Stimulated activated CD8-positive, alpha-beta memory T cell treated with anti-CD3 and anti-CD28 coated beads, Interleukin-12 subunit alpha, Interleukin-12 subunit beta, amount 100 ng/mL, for 1 hour (primary cell): Measurements from ENCODE around the gene PIGM.
"Not testable (repeated sequence)": the region's sequence is repeated elsewhere in the genome, so short reads cannot be mapped to it uniquely, and the experiment has no call there.

Experiments
- DNase-seq: peaks from one replicate; pipeline ENCODE4 v3.0.0-alpha.2; 2020; ENCODE audit warnings: low read depth

PIGM gene

GRCh38 chr1:160061369-160062229 lies 29.8 kb upstream of the PIGM start:
- DNase-seq = no peak

GRCh38 chr1:160058087-160058486 lies 26.3 kb upstream of the PIGM start:
- no peak for DNase-seq

GRCh38 chr1:160056648-160057169 lies 24.9 kb upstream of the PIGM start:
- DNase-seq = no peak

GRCh38 chr1:160053548-160054365 lies 22.0 kb upstream of the PIGM start:
- DNase-seq = no peak

GRCh38 chr1:160052936-160053335 lies 21.1 kb upstream of the PIGM start:
- no peak for DNase-seq

GRCh38 chr1:160050619-160051018 lies 18.8 kb upstream of the PIGM start:
- DNase-seq = no peak

- DNase-seq = not testable (repeated sequence)
Measured at GRCh38 chr1:160050182-160050581, 18.4 kb upstream of the PIGM start.

- DNase-seq = no peak
Measured at GRCh38 chr1:160049101-160049500, 17.3 kb upstream of the PIGM start.

GRCh38 chr1:160048335-160048734 lies 16.5 kb upstream of the PIGM start:
- no peak for DNase-seq

- DNase-seq = no peak
Measured at GRCh38 chr1:160047111-160047991, 15.6 kb upstream of the PIGM start.

GRCh38 chr1:160046494-160047110 lies 14.8 kb upstream of the PIGM start:
- DNase-seq = peak; percentile 5

GRCh38 chr1:160045653-160046052 lies 13.9 kb upstream of the PIGM start:
- DNase-seq = no peak

GRCh38 chr1:160043543-160043942 lies 11.8 kb upstream of the PIGM start:
- DNase-seq = no peak

GRCh38 chr1:160040476-160040875 lies 8.7 kb upstream of the PIGM start:
- DNase-seq = no peak

- DNase-seq = no peak
Measured at GRCh38 chr1:160032165-160032820, 503 bp upstream of the PIGM start.

GRCh38 chr1:160030657-160031364 lies 979 bp downstream of the PIGM start:
- no peak for DNase-seq

- DNase-seq = no peak
Measured at GRCh38 chr1:160028426-160028825, 3.4 kb downstream of the PIGM start.

GRCh38 chr1:160025314-160025713 lies 6.5 kb downstream of the PIGM start:
- DNase-seq = no peak

GRCh38 chr1:160024195-160024905 lies 7.4 kb downstream of the PIGM start:
- no peak for DNase-seq
